Measurements from ENCODE around the gene IRF9. TPM values are rescaled to one million over a fixed set of nuclear protein-coding genes. Genes with fewer than 3 reads are reported as not detected.

The IRF9 gene
- total and polyA plus RNA-seq, 2 of the 4 experiments (the other 2 are of a cell fraction), result 25.6 to 34.6 TPM

DNA sequence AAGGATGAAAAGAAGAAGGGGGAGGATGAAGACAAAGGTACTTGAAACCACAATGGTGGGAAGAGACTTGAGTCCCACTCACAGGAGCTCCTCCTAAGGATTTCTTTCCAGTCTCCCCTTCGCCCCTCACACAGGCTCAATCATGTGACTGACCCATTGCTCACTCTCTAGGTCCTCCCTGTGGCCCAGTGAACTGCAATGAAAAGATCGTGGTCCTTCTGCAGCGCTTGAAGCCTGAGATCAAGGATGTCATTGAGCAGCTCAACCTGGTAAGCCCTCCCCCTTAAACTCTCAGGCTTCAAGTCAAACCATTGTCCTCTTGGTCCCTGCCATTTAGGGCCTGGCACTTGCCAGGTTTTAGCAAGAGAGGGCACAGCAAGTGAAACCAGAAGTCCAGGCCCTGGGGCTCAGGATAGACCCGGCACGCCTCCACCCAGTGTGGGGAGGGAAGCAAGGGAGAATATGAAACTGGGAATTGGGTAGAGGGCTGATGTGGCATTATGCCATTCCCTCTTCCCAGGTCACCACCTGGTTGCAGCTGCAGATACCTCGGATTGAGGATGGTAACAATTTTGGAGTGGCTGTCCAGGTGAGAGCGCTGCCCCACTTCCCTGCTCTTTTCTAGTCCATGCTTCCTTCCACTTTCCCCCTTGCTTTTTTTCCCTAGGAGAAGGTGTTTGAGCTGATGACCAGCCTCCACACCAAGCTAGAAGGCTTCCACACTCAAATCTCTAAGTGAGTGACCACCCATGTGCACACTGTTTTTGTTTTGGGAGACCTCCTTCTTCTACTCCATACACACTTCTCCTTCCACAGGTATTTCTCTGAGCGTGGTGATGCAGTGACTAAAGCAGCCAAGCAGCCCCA is 23.3 kb upstream of the IRF9 start (continued):
- TF ChIP-seq NFE2L2 (IDR thresholded peaks at IDR 0.05; ENCODE audit: low read depth, low read length) (no peak), BHLHE40 (IDR thresholded peaks at IDR 0.05; ENCODE audit: low read depth, low read length) (no peak)

DNA sequence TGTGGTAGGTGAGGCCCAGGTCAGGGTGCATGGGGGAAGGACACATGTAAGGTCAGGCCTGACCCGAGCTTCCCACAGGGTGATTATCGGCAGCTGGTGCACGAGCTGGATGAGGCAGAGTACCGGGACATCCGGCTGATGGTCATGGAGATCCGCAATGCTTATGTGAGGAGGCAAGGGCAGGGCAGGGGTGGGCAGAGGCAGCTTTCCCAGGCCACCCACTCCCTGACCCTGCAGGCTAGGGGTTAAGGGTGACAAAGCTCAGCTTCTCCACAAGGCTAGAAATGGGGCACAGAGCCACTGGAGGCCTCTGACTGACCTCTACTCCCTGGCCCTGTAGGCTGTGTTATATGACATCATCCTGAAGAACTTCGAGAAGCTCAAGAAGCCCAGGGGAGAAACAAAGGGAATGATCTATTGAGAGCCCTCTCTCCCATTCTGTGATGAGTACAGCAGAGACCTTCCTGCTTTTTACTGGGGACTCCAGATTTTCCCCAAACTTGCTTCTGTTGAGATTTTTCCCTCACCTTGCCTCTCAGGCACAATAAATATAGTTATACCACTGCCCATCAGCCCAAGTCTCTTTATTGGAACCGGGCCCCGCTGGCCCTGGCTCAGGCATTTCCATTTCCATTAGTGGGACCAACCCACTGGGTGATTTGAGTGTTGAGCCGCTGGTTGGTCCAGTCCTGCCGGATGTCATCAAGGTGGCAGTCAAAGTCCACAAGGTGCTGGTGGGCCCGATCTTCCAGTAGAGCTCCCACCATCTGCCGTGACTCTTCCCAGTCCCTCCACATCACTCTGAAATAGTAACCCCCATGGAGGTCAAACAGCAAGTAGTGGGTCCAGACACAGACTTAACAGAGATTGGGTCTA is 22.4 kb upstream of the IRF9 start:
- Histone ChIP-seq H3K23ac (ENCODE audit: low read depth, low read length) (peak overlapping the region; percentile 43; the same call in 1 of the 2 replicates), H3K14ac (replicated peaks; ENCODE audit: low read depth, low read length) (no peak overlapping the region), H3K36me3 (ENCODE audit: control insufficient read depth, insufficient read depth, low read length) (peaks cover 23% of the 10 kb centered on the region), H2BK120ac (ENCODE audit: low read depth, low read length) (no peak overlapping the region), H4K91ac (ENCODE audit: insufficient read depth, low read depth, low read length) (no peak overlapping the region), H2AFZ (replicated peaks; ENCODE audit: low read length, poor library complexity) (no peak overlapping the region), H2AK9ac (replicated peaks; ENCODE audit: low read depth, low read length, poor library complexity) (peak overlapping the region; percentile 57), H2AK5ac (ENCODE audit: low read depth, low read length) (no peak overlapping the region), H4K5ac (ENCODE audit: low read depth, low read length) (no peak overlapping the region), H2BK20ac (ENCODE audit: low read depth, low read length) (no peak overlapping the region), H3K9me3 (ENCODE audit: control insufficient read depth, insufficient read depth, low read length) (no peaks in the 10 kb centered on the region), H3K4me1 (ENCODE audit: control insufficient read depth, insufficient read depth, low read length) (peaks cover 12% of the 10 kb centered on the region), H3K4ac (ENCODE audit: low read depth, low read length) (no peak overlapping the region), H4K8ac (ENCODE audit: low read depth in 2 of 2, low read length in 2 of 2) (no peak overlapping the region), H3K56ac (ENCODE audit: extremely low read depth, insufficient read depth, low read length) (no peak overlapping the region), H4K20me1 (ENCODE audit: insufficient read depth, low read length) (peaks cover 17% of the 10 kb centered on the region), H3K9ac (ENCODE audit: low read depth, low read length) (no peak overlapping the region), H3K9me1 (ENCODE audit: insufficient read depth, low read length) (peaks cover 19% of the 10 kb centered on the region), H3K79me1 (ENCODE audit: low read depth in 1 of 2, low read length in 2 of 2) (peaks cover 17 to 57% of the 10 kb centered on the region in 2 experiments), H2BK5ac (ENCODE audit: low read depth, low read length, poor library complexity, severe bottlenecking) (no peak overlapping the region), H3K27ac (ENCODE audit: insufficient read depth, low read length) (no peak overlapping the region), H2BK15ac (ENCODE audit: low read depth, low read length) (no peak overlapping the region), H3K27me3 (ENCODE audit: control insufficient read depth, insufficient read depth, low read length) (no peaks in the 10 kb centered on the region), H3K4me3 (ENCODE audit: insufficient read depth, low read depth, low read length) (no peak overlapping the region), H3K18ac (ENCODE audit: low read depth, low read length) (no peak overlapping the region), H3K4me2 (ENCODE audit: low read depth, low read length) (no peak overlapping the region)
- BruUV-seq (replicated peaks), result no TSS peak
- dilution Hi-C loops (cut with HindIII; ENCODE audit: low sequenced_read_pairs, unreplicated experiment), result no loop called here
- intact Hi-C loops (cut with micrococcal nuclease), result no loop called here
- no peak for ATAC-seq (ENCODE audit: low read depth)
- ChIA-PET POLR2A (ENCODE audit: unreplicated experiment) (no interaction called here), CTCF (no interaction called here)
- DNase-seq, result no peak
- in situ Hi-C loops (cut with MboI; ENCODE audit: low sequenced_read_pairs), result loop anchor here (10.0 to 25.0 kb wide), 3 partner anchors 296 to 1051 kb away; partner anchors contain the start of genes ACIN1, BCL2L2, C14orf119 and PABPN1
- 93% methylated on average over 3 of the region's 13 CpGs; no CpG with 5 or more reads in 1 of the 2 experiments for WGBS, 2 experiments (ENCODE audit: extremely low coverage in 2 of 2, insufficient read length in 1 of 2)
- TF ChIP-seq CHD1 (IDR thresholded peaks at IDR 0.05; ENCODE audit: low read depth, low read length), result no peak
- no peak for TF ChIP-seq RAD21 (IDR thresholded peaks at IDR 0.05; ENCODE audit: low read length)
- TF ChIP-seq BHLHE40 (IDR thresholded peaks at IDR 0.05; ENCODE audit: low read depth, low read length), result no peak
- no peak for TF ChIP-seq MXI1 (IDR thresholded peaks at IDR 0.05; ENCODE audit: borderline replicate concordance, low read depth, low read length)
- no peak for TF ChIP-seq CEBPB (IDR thresholded peaks at IDR 0.05; ENCODE audit: low read depth, low read length)
- TF ChIP-seq CTCF (conservative IDR thresholded peaks at IDR 0.05; ENCODE audit: low read depth, low read length), result no peak
- TF ChIP-seq MAZ (IDR thresholded peaks at IDR 0.05; ENCODE audit: borderline replicate concordance, low read depth, low read length), result no peak

Measured in IMR-90 (cell line).